ENCODE data around the gene CDC123. TPM values are rescaled to one million over a fixed set of nuclear protein-coding genes. Genes with fewer than 3 reads are reported as not detected.
A peak's percentile ranks its signal among the peaks of the same experiment; 100 is the strongest.

The CDC123 gene
- total and polyA plus RNA-seq, 4 donors: 32.7 to 58.5 (median 40.7) TPM

DNA sequence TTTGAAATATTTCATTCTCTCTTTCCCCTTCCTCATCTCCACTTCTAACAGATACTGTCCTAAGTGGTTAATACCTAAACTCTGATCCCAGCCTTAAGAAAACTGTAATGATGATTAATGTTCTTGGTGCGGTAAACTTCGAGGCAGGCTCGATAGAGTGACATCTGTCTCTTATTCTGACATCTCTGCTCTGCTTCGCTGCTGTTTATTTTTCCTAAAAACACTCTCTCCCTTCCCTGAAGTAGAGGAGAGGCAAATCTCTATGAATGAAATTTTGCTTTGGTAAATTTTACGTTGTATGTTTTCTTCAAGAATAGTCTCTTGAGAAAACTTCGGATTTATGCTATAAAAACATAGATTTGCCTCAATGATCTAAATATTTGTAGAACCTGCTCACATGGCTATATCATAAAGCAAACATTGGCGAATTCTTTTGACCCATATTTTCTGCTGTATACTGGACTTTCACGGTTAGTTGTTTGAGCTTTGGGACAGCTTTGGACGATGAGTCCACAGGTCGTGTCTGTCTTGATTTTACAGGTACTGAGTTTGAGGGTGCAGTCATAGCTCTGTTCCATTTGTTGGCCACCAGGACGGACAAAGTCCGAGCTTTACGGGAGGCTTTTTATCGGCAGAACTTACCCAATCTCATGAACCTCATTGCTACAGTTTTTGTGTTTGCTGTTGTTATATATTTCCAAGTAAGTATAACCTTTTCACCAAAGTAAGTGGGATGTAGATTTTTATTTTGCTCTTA lies 39.4 kb upstream of the CDC123 start (continued):
- peak; percentile 64 for TF ChIP-seq ZBTB33 (IDR thresholded peaks at IDR 0.05)
- peak; percentile 86 to 90 for TF ChIP-seq RXRA (IDR thresholded peaks at IDR 0.05)
- peak; percentile 99 to 100 for TF ChIP-seq HNF4A (conservative IDR thresholded peaks at IDR 0.05)
- TF ChIP-seq TAF1 (conservative IDR thresholded peaks at IDR 0.05): peak; percentile 64
- peak; percentile 79 for TF ChIP-seq REST (IDR thresholded peaks at IDR 0.05)

DNA sequence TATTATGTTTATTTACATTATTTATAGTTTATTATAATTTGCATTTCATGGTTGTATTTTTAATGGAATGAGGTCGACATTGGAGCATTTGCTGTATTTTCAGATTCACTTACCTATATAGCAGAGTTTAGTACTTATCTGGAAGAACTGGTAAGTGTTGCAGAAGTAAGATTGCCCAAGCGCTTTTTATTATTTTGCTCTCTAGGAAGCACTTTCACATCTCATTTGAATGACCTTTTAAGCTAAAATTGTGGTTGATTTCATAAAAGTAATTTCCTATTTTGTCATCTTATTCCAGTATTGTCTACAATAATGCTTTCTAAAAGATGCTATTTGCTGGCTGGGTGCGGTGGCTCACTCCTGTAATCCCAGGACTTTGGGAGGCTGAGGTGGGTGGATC lies 37.9 kb upstream of the CDC123 start:
- Histone ChIP-seq H3K9me3 (ENCODE audit: control insufficient read depth in 4 of 4, low read length in 3 of 4) (no peaks in the 10 kb centered on the region), H3K9ac (ENCODE audit: low read depth in 1 of 2, low read length in 2 of 2) (no peak overlapping the region), H3K4me3 (ENCODE audit: low read depth in 1 of 3, low read length in 3 of 3) (no peak overlapping the region), H3K4me1 (ENCODE audit: control insufficient read depth in 4 of 4, insufficient read depth in 4 of 4, low read length in 3 of 4) (peaks cover 4 to 21% (median 16%) of the 10 kb centered on the region in 4 donors), H3K27ac (ENCODE audit: low read depth in 1 of 2, low read length in 2 of 2) (no peak overlapping the region), H3K36me3 (ENCODE audit: control insufficient read depth in 4 of 4, insufficient read depth in 3 of 4, low read depth in 1 of 4, low read length in 3 of 4) (peaks cover 0 to 15% (median 11%) of the 10 kb centered on the region in 4 donors), H3K27me3 (ENCODE audit: control insufficient read depth in 4 of 4, insufficient read depth in 4 of 4, low read length in 3 of 4) (no peaks in the 10 kb centered on the region)
- WGBS: 92% methylated on average over 3 of the region's 3 CpGs
- no peak for DNase-seq (ENCODE audit: low spot score)
- no peak for TF ChIP-seq HNF4A (conservative IDR thresholded peaks at IDR 0.05)
- TF ChIP-seq HNF4G (IDR thresholded peaks at IDR 0.05): no peak
- no peak for TF ChIP-seq REST (IDR thresholded peaks at IDR 0.05)
- TF ChIP-seq, protein P1, sequence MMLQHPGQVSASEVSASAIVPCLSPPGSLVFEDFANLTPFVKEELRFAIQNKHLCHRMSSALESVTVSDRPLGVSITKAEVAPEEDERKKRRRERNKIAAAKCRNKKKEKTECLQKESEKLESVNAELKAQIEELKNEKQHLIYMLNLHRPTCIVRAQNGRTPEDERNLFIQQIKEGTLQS (IDR thresholded peaks at IDR 0.05): no peak
- TF ChIP-seq FOXA2 (IDR thresholded peaks at IDR 0.05): no peak
- TF ChIP-seq TAF1 (conservative IDR thresholded peaks at IDR 0.05): no peak
- no peak for TF ChIP-seq RAD21 (IDR thresholded peaks at IDR 0.05)
- no peak for TF ChIP-seq NR2F2 (IDR thresholded peaks at IDR 0.05)
- no peak for TF ChIP-seq ZBTB33 (IDR thresholded peaks at IDR 0.05)
- no peak for TF ChIP-seq JUND (IDR thresholded peaks at IDR 0.05)
- no peak for TF ChIP-seq FOXA1 (IDR thresholded peaks at IDR 0.05)
- TF ChIP-seq, protein P2, sequence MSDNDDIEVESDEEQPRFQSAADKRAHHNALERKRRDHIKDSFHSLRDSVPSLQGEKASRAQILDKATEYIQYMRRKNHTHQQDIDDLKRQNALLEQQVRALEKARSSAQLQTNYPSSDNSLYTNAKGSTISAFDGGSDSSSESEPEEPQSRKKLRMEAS (IDR thresholded peaks at IDR 0.05): no peak
- TF ChIP-seq YY1 (IDR thresholded peaks at IDR 0.05): no peak
